ENCODE data around the gene LCTL. TPM values are rescaled to one million over a fixed set of nuclear protein-coding genes. Genes with fewer than 3 reads are reported as not detected.

LCTL gene
- total and polyA plus RNA-seq, 2 of the 8 experiments (the other 6 are each of a cell fraction or from before 2014, with no cell fraction given) = 5.5 to 6.2 TPM

GRCh38 chr15:66504563-66505429, 61.0 kb downstream of the LCTL start, which contains the start of the genes RPL4 and ZWILCH (continued):
- TF ChIP-seq CHD7 (IDR thresholded peaks at IDR 0.05; ENCODE audit: insufficient replicate concordance, low read length) (no peak), CHD2 (IDR thresholded peaks at IDR 0.05; ENCODE audit: low read length) (peak; percentile 95), CHD1 (IDR thresholded peaks at IDR 0.05; ENCODE audit: low read depth, low read length) (peak; percentile 19; the same call in 1 of the 2 replicates)

All from H1 (cell line).